Large intestine (tissue), 3 donors: ENCODE measurements around the gene NUP85. TPM values are rescaled to one million over a fixed set of nuclear protein-coding genes. Genes with fewer than 3 reads are reported as not detected.

Experiments
- DNase-seq, 2 donors: peaks; one replicate each; pipeline versions ENCODE4 v3.0.0 to v3.0.0-alpha.2; 2013
- H3K27ac ChIP-seq: one replicate; pipeline ENCODE4 v1.5.1; 2013; ENCODE audit warnings: low read length
- H3K27me3 ChIP-seq: 2 replicates; pipeline ENCODE4 v1.6.1; 2013; ENCODE audit warnings: low read length; ENCODE audit not compliant: control insufficient read depth, insufficient read depth
- H3K36me3 ChIP-seq: 2 replicates; pipeline ENCODE4 v1.6.1; 2013; ENCODE audit warnings: low read length; ENCODE audit not compliant: control insufficient read depth, insufficient read depth
- H3K4me1 ChIP-seq: one replicate; pipeline ENCODE4 v1.6.1; 2013; ENCODE audit warnings: low read length; ENCODE audit not compliant: control insufficient read depth, insufficient read depth
- H3K4me3 ChIP-seq: one replicate; pipeline ENCODE4 v1.5.1; 2013; ENCODE audit warnings: low read length
- H3K9me3 ChIP-seq: one replicate; pipeline ENCODE4 v1.6.1; 2013; ENCODE audit warnings: mild to moderate bottlenecking, low read depth, low read length, moderate library complexity; ENCODE audit not compliant: control insufficient read depth
- WGBS: methylation state at CpG from one replicate; pipeline ENCODE4 v1.1.5; 2013; ENCODE audit warnings: low lambda C conversion rate; ENCODE audit not compliant: insufficient coverage; 5-methylcytosine and 5-hydroxymethylcytosine counted together
- polyA plus RNA-seq: library from polyadenylated mRNA; unstranded; fragments of 120-200 nt; gene quantifications from one replicate; pipeline ENCODE4 v1.2.1, GENCODE V29; 2013

The NUP85 gene
- polyA plus RNA-seq, 1 donor = 49.9 TPM

DNA sequence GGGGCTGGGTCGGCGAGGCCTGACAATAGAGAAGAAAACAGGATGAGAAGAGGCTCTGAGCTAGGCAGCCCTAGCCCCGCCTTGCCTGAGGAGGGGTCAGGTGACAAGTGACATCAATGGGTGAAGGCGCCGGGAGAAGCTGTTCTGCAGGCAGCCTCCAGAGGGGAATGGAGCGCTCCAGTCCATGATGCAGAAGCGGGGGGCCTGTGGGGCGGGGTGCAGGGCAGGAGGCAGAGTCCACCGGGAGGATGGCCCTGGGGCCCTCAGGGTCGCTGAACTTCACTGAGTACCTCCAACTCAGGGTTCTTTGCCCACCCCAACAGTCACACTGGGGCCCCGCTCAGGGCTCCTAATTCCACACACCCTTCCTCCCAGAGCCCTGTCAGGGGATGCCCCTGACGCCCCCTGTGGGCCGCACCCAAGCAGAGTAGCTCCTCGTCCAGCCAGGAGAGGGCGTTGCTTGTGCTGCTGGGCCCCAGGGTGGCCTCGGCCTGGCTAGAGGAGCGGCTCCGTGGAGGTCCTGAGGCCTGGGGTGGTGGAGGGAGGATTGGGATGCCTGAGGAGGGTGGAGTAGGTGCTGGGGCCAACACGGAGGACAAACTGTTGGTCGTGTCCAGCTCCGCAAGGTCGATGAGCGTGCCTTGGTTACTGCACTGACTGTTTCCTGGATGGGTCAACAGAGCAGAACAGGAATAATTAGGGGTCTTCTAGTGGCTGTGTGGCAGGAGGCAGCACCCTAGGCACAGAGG lies 35.1 kb downstream of the NUP85 start:
- H3K9me3 ChIP-seq = no peaks in the 10 kb centered on the region
- H3K4me3 ChIP-seq = no peak overlapping the region
- H3K36me3 ChIP-seq = peaks cover 97% of the 10 kb centered on the region
- peak overlapping the region; percentile 76 for H3K27ac ChIP-seq
- H3K27me3 ChIP-seq = no peaks in the 10 kb centered on the region
- WGBS = 80% methylated on average over 1 of the region's 23 CpGs
- DNase-seq = peak; percentile 92 to 95
- H3K4me1 ChIP-seq = peaks cover 41% of the 10 kb centered on the region

DNA sequence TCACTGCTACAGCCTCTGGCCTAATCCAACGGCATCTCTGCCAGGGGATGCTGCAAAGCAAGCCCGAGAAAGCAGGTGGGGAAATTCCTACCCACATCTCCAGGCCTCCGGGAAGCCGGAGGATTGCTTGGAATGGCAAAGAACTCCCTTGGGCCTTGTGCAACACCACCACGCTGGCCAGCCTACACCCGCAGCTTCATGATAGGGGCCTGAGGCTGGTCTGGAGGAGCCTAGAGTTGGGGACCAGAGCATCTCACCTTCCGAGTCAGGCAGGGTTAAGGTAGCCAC lies 35.6 kb downstream of the NUP85 start:
- no peak for DNase-seq
- H3K4me1 ChIP-seq = peaks cover 41% of the 10 kb centered on the region
- no peaks in the 10 kb centered on the region for H3K27me3 ChIP-seq
- H3K9me3 ChIP-seq = no peaks in the 10 kb centered on the region
- H3K27ac ChIP-seq = peak overlapping the region; percentile 76
- no peak overlapping the region for H3K4me3 ChIP-seq
- H3K36me3 ChIP-seq = peaks cover 98% of the 10 kb centered on the region
- WGBS = no CpG with 5 or more reads among the region's 7 CpGs

DNA sequence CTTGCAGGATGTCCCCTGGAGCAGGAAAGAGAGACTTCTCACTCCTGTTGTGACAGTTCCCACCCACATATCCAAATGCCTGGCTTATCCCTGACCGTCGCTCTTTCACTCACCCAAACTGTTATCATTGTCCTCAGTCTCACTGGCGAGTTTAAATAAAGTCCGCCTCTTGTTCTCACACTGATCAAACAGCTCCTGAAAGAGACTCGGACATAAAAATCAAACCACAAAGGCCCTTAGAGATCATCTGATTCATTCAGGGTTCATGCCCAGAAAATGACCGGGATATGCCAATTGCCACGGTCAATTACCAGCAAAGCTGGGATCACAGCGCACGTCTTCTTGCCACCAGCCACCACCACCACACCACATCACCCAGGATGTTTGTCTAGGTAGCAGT lies 36.0 kb downstream of the NUP85 start:
- H3K36me3 ChIP-seq = peaks cover 98% of the 10 kb centered on the region
- DNase-seq = no peak
- H3K4me1 ChIP-seq = peaks cover 41% of the 10 kb centered on the region
- no peak overlapping the region for H3K4me3 ChIP-seq
- peak overlapping the region; percentile 76 for H3K27ac ChIP-seq
- 98% methylated on average over 4 of the region's 9 CpGs for WGBS
- H3K27me3 ChIP-seq = no peaks in the 10 kb centered on the region
- H3K9me3 ChIP-seq = no peaks in the 10 kb centered on the region

DNA sequence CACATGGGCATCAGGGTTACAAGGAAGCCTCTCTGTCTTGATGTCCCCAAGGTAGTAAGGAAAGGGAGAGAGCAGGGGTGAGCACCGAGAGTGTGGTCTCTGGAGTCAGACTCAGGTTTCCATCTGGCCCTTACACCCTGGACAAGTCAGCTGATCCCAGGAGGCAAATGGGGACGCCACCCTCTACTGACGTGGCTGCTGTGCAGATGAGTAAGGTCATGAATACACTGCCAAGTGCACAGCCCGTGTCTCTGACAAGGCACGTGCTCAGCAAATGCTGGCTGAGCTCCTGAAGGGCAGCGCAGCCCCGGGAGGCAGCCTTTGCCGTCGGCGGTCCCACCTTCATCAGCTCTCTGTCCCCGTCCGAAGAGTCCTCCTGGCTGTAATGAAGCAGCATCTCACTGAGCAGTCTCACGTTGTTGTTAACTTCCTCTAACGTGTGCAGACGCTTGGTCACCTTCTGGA lies 36.5 kb downstream of the NUP85 start:
- 67% methylated on average over 1 of the region's 15 CpGs for WGBS
- no peak for DNase-seq
- Histone ChIP-seq H3K9me3 (no peaks in the 10 kb centered on the region), H3K27ac (no peak overlapping the region), H3K4me1 (peaks cover 41% of the 10 kb centered on the region), H3K36me3 (peaks cover 96% of the 10 kb centered on the region), H3K27me3 (no peaks in the 10 kb centered on the region), H3K4me3 (no peak overlapping the region)

DNA sequence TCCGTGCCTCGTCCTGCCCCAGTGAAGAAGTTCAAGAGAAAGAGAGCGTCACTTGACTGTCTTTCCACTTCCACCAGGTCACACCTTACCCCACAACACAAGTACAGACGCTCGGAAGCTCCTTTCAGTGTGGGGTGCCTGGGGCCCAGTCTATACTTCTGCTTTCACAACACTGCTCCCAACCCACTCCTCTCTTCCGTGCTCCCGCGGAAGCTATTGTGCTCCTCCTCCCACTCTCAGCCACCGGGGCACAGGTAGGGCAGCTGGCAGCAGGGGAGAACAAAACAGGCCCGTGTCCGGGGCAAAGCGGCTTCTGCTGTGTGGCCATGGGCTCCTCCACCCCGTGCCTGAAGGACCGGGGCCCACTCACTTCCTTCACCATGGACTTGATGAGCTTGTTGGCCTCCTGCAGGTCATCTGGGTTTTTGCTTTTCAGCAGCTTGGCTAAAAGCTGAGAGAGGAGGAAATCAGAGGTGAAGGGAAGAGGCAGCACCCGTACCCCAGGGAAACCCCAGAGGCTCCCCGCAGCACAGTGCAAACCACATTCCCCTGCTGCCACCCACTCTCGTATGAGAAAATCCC lies 37.1 kb downstream of the NUP85 start:
- H3K9me3 ChIP-seq = no peaks in the 10 kb centered on the region
- H3K36me3 ChIP-seq = peaks cover 92% of the 10 kb centered on the region
- H3K4me3 ChIP-seq = no peak overlapping the region
- whole genome bisulfite sequencing = no CpG with 5 or more reads among the region's 17 CpGs
- H3K4me1 ChIP-seq = peaks cover 41% of the 10 kb centered on the region
- no peak overlapping the region for H3K27ac ChIP-seq
- no peaks in the 10 kb centered on the region for H3K27me3 ChIP-seq
- no peak for DNase-seq

DNA sequence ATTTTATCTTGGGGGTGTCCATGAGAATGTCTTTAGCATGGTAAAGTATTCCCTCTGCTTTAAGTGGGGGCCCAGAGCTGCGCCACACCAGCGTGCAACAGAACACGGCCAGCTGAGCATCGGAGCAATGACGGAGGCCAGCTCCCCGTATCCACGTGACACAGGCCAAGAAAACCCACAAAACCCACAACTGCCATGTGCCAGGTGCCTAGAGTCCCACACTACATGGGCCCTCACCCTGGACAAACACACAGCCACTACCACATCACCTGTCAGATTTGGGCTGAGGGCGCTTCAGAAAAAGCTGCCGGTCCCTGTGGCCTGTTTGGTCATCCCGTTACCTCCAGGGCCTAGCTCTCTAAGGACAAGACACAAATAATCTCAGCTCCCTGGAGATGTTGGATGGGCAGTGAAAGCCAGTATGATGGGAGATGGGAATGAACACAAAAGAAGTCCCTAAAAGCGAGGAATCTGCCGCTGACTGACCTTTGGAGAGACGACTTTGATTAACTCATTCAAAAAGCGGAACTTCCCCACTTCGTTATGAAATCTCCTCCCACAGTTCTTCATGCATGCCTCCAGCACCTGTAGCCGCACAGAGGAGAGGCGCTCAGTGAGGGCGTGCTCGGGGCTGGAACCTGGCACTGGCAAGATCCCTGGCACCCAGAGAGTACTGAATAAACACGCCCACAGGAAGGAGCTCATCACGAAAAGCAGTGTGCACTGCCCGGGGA lies 38.8 kb downstream of the NUP85 start:
- Histone ChIP-seq H3K27me3 (no peaks in the 10 kb centered on the region), H3K4me3 (no peak overlapping the region), H3K36me3 (peaks cover 78% of the 10 kb centered on the region), H3K9me3 (no peaks in the 10 kb centered on the region), H3K4me1 (peaks cover 26% of the 10 kb centered on the region), H3K27ac (no peak overlapping the region)
- 100% methylated on average over 4 of the region's 22 CpGs for WGBS
- no peak for DNase-seq

DNA sequence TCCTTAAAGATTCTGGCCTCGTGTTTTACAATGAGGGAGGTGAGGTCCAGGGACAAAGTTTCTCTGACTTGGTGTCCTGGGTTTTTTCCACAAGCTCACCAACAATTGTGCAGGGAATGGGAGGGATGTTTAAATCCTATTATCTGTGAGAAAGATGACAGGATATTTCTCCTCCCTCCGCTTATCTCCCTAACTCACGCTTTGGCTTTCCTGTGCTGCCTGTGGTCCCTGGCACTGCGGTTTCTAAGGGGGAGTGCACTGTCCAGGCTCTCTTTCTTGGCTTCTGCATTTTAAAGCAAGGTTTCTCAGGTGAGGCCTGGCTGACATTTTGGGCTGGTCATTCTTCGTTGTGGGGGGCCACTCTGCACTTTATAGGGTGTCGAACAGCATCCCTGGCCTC lies 39.5 kb downstream of the NUP85 start:
- H3K4me3 ChIP-seq = no peak overlapping the region
- WGBS = no CpG with 5 or more reads among the region's 6 CpGs
- H3K4me1 ChIP-seq = peaks cover 19% of the 10 kb centered on the region
- peaks cover 71% of the 10 kb centered on the region for H3K36me3 ChIP-seq
- H3K27me3 ChIP-seq = no peaks in the 10 kb centered on the region
- H3K27ac ChIP-seq = no peak overlapping the region
- no peak for DNase-seq
- H3K9me3 ChIP-seq = no peaks in the 10 kb centered on the region

DNA sequence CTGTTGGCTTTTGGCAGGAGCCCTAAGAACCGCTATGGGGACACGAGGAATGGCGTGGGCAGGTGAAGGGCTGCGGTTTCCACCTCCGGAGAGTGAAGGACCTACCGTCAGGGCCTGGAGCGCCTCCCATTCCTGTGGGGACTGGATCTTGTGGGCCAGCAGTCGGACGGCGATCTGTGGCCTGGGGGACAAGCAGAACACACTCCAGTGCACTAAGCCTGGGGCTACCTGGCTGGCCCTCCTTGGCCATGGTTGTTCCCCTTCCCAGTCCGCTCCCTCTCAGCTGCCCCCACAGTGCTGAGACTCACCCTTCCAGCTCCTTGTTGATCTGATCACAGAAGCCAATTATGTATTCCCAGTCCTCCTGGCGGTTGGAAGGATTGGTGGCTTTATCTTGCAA lies 40.9 kb downstream of the NUP85 start:
- Histone ChIP-seq H3K27me3 (no peaks in the 10 kb centered on the region), H3K4me1 (peaks cover 5% of the 10 kb centered on the region), H3K4me3 (no peak overlapping the region), H3K9me3 (no peaks in the 10 kb centered on the region), H3K27ac (no peak overlapping the region), H3K36me3 (peaks cover 59% of the 10 kb centered on the region)
- DNase-seq = no peak
- WGBS = no CpG with 5 or more reads among the region's 12 CpGs

DNA sequence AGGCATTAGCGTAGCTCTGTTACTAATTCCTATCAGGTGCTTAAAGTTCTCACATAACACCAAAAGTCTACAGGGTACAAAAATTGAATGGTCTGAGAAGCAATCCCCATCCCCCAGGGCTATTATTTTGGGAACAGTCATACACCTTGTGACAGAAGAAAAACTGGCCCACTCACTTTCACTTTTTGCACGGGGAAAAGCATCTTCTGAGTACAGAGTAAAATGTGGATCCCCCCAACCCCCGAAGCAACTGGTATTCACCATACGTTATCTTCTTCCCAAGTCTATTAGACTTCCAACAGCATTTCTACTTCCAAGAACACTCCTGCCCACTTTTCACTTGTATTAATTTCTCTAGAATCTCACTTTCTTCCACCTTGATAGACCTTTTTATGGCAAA lies 44.1 kb downstream of the NUP85 start:
- no peak for DNase-seq
- WGBS = no CpG with 5 or more reads among the region's 4 CpGs
- no peaks in the 10 kb centered on the region for H3K4me1 ChIP-seq
- no peak overlapping the region for H3K27ac ChIP-seq
- H3K27me3 ChIP-seq = no peaks in the 10 kb centered on the region
- no peak overlapping the region for H3K4me3 ChIP-seq
- H3K9me3 ChIP-seq = no peaks in the 10 kb centered on the region
- H3K36me3 ChIP-seq = peaks cover 27% of the 10 kb centered on the region

DNA sequence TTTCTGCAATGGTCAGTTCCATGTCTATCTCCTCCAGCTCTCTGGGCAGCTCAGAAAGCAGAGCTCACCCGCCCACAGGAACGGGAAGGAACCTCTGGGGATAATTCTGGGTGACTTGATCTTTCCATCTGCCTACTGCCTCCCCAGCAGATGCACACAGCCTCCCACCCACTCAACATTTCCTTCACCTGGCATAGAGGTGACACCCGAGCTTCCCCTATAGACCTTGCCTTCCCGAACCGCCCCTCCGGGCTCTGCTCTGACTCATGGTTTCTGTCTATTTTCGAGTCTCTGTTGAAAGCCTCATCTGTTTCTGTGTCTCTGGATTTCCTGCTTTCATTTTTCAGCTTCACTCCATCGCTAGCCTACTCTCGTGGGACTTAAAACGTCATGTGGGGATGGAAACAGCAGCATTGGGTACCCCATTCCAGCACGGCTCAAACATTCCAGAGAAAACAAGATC lies 44.6 kb downstream of the NUP85 start:
- Histone ChIP-seq H3K27ac (no peak overlapping the region), H3K4me3 (no peak overlapping the region), H3K9me3 (no peaks in the 10 kb centered on the region), H3K27me3 (no peaks in the 10 kb centered on the region), H3K4me1 (no peaks in the 10 kb centered on the region), H3K36me3 (peaks cover 22% of the 10 kb centered on the region)
- whole genome bisulfite sequencing = no CpG with 5 or more reads among the region's 11 CpGs
- no peak for DNase-seq
